HepG2 (cell line): ENCODE results near the gene AKR7A2. TPM values are rescaled to one million over a fixed set of nuclear protein-coding genes. Genes with fewer than 3 reads are reported as not detected.

Experiments used
- AGO2 ChIP-seq: fragments of 200-400 bp; formaldehyde crosslinking; optimal IDR thresholded peaks from 2 replicates; pipeline ENCODE3; 2017; ENCODE audit warnings: mild to moderate bottlenecking, low read depth, low read length, moderate library complexity
- AHDC1 ChIP-seq: sonication (generic); formaldehyde crosslinking; IDR thresholded peaks from 2 replicates; pipeline ENCODE4 v1.5.1; 2020; ENCODE audit warnings: mild to moderate bottlenecking, missing genetic modification reagents, borderline replicate concordance
- BHLHE40 ChIP-seq: IDR thresholded peaks from 2 replicates; pipeline ENCODE4 v1.6.1; 2011; ENCODE audit warnings: low read length, improper control_type of control experiment
- FOXO1 ChIP-seq: sonication (generic); formaldehyde crosslinking; IDR thresholded peaks from 2 replicates; pipeline ENCODE4 v1.4.0; 2020; ENCODE audit warnings: missing genetic modification reagents
- IRX3 ChIP-seq: sonication (generic); formaldehyde crosslinking; IDR thresholded peaks from 2 replicates; pipeline ENCODE4 v1.8.1; 2023; ENCODE audit warnings: mild to moderate bottlenecking, low read depth, missing genetic modification reagents, borderline replicate concordance
- SALL1 ChIP-seq: sonication (generic); formaldehyde crosslinking; IDR thresholded peaks from 2 replicates; pipeline ENCODE4 v1.8.0; 2022; ENCODE audit warnings: mild to moderate bottlenecking, missing genetic modification reagents
- TBX3 ChIP-seq: fragments of 450-650 bp; IDR thresholded peaks from 2 replicates; pipeline ENCODE4 v1.6.1; 2017; ENCODE audit warnings: antibody characterized with exemption, mild to moderate bottlenecking, inconsistent platforms, borderline replicate concordance
- ZBTB39 ChIP-seq: sonication (generic); formaldehyde crosslinking; IDR thresholded peaks from 2 replicates; pipeline ENCODE4 v1.5.0; 2020; ENCODE audit warnings: missing genetic modification reagents
- ZKSCAN5 ChIP-seq: sonication (generic); formaldehyde crosslinking; IDR thresholded peaks from 2 replicates; pipeline ENCODE4 v1.5.1; 2020; ENCODE audit warnings: mild to moderate bottlenecking, missing genetic modification reagents
- ZMYM2 ChIP-seq: sonication (generic); formaldehyde crosslinking; IDR thresholded peaks from 2 replicates; pipeline ENCODE4 v1.8.0; 2022; ENCODE audit warnings: mild to moderate bottlenecking, missing genetic modification reagents
- ZNF550 ChIP-seq: sonication (generic); formaldehyde crosslinking; IDR thresholded peaks from 2 replicates; pipeline ENCODE4 v1.4.0; 2020; ENCODE audit warnings: mild to moderate bottlenecking, missing genetic modification reagents, borderline replicate concordance
- polyA plus RNA-seq, 8 experiments: library from polyadenylated mRNA; depleted of rRNA in 3 of 8; stranded (reverse) in 7 of 8; unstranded in 1 of 8; fragments of >200 nt; fragmentation: Illumina TruSeq in 4 of 8; extraction: Trizol in 4 of 8; gene quantifications; 2 replicates each; pipeline versions ENCODE4 v1.2.1 to v1.2.3, GENCODE V29; 2011 to 2016; ENCODE audit warnings: low read depth in 4 of 8, missing spikeins in 1 of 8, mixed read lengths in 1 of 8; ENCODE audit not compliant: insufficient read depth in 1 of 8
- total RNA-seq, 5 experiments: library from RNA; depleted of rRNA; stranded (reverse); fragments of >200 nt; fragmentation: Illumina TruSeq; extraction: Trizol; gene quantifications; 2 replicates each; pipeline ENCODE4 v1.2.3, GENCODE V29; 2016; ENCODE audit warnings: low read depth in 1 of 5
- TF ChIP-seq, protein P1 (sequence below): sonication (generic); formaldehyde crosslinking; IDR thresholded peaks from 2 replicates; pipeline ENCODE4 v1.4.0; 2020; ENCODE audit warnings: missing genetic modification reagents; ENCODE audit errors: not compliant biosample characterization
- TF ChIP-seq, protein P2 (sequence below): sonication (generic); formaldehyde crosslinking; IDR thresholded peaks from 2 replicates; pipeline ENCODE4 v1.4.0; 2020; ENCODE audit warnings: missing genetic modification reagents, borderline replicate concordance

Gene AKR7A2
- total and polyA plus RNA-seq, 2 of the 13 experiments (the other 11 are each of a cell fraction or from before 2014, with no cell fraction given): 45.2 to 75.6 TPM

- TF ChIP-seq AHDC1 (no peak), AGO2 (peak; percentile 18), ZNF550 (no peak), SALL1 (peak; percentile 22; the same call in 1 of the 2 replicates), ZKSCAN5 (no peak), ZMYM2 (no peak), TBX3 (no peak), FOXO1 (CRISPR knock-in tag) (no peak), IRX3 (CRISPR knock-in tag) (no peak), ZBTB39 (CRISPR knock-in tag) (no peak), BHLHE40 (no peak)
- TF ChIP-seq, protein P1, sequence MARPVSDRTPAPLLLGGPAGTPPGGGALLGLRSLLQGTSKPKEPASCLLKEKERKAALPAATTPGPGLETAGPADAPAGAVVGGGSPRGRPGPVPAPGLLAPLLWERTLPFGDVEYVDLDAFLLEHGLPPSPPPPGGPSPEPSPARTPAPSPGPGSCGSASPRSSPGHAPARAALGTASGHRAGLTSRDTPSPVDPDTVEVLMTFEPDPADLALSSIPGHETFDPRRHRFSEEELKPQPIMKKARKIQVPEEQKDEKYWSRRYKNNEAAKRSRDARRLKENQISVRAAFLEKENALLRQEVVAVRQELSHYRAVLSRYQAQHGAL (CRISPR knock-in tag): no peak
- TF ChIP-seq, protein P2, sequence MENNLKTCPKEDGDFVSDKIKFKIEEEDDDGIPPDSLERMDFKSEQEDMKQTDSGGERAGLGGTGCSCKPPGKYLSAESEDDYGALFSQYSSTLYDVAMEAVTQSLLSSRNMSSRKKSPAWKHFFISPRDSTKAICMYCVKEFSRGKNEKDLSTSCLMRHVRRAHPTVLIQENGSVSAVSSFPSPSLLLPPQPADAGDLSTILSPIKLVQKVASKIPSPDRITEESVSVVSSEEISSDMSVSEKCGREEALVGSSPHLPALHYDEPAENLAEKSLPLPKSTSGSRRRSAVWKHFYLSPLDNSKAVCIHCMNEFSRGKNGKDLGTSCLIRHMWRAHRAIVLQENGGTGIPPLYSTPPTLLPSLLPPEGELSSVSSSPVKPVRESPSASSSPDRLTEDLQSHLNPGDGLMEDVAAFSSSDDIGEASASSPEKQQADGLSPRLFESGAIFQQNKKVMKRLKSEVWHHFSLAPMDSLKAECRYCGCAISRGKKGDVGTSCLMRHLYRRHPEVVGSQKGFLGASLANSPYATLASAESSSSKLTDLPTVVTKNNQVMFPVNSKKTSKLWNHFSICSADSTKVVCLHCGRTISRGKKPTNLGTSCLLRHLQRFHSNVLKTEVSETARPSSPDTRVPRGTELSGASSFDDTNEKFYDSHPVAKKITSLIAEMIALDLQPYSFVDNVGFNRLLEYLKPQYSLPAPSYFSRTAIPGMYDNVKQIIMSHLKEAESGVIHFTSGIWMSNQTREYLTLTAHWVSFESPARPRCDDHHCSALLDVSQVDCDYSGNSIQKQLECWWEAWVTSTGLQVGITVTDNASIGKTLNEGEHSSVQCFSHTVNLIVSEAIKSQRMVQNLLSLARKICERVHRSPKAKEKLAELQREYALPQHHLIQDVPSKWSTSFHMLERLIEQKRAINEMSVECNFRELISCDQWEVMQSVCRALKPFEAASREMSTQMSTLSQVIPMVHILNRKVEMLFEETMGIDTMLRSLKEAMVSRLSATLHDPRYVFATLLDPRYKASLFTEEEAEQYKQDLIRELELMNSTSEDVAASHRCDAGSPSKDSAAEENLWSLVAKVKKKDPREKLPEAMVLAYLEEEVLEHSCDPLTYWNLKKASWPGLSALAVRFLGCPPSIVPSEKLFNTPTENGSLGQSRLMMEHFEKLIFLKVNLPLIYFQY (CRISPR knock-in tag): no peak
Observed at GRCh38 chr1:19315378-19316198, 3.6 kb upstream of the AKR7A2 start (continued).
